HG03442 (cell line): ENCODE measurements around the gene CHN2.

Experiments
- ATAC-seq: cut with Tn5 transposase; IDR thresholded peaks from one replicate; pipeline ENCODE4 v1.9.1; 2021; ENCODE audit warnings: mild to moderate bottlenecking, moderate library complexity; ENCODE audit not compliant: unreplicated experiment

Gene CHN2

DNA sequence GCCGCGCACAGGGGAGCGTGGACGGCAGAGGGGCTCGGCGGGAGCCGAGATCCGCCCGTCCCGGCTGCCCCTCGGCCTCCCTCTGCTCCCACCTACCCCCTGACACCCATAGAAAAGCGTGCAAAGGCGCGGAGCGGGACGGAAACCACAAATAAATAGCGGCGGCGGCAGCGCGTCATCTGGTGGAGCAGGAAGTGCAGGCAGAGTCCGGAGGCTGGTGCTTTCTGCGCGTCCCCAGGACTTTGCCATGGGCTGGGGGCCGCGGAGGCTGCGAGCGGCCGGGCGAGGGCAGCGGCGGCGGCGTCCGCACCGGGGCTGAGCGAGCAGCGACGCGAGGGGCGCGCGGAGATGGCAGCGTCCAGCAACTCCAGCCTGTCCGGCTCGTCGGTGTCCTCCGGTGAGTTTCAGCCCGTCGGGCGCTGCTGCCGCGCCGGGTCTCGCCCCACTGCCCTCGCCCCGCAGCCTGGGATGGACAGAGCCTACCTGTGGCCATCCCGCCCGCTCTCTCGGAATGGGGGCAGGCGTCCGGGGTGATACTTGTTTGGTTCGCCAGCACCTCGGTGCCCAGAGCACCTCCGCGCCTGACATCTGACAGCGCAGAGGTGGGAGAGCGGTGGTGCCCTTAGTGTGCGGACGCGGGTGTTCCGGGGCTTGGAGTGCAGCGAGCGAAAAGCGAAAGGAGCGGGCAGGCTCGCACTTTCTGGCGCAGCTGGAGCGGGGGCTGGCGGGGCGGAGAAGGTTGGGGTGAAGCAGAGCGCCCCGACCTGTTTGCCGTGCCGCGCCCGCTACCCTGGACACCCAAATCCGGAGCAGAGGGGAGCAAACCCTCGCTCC lies at the start of gene CHN2:
CHN2 (plus strand) TSS at position 182 of the 834 bp plus-strand sequence.
- no peak for ATAC-seq

DNA sequence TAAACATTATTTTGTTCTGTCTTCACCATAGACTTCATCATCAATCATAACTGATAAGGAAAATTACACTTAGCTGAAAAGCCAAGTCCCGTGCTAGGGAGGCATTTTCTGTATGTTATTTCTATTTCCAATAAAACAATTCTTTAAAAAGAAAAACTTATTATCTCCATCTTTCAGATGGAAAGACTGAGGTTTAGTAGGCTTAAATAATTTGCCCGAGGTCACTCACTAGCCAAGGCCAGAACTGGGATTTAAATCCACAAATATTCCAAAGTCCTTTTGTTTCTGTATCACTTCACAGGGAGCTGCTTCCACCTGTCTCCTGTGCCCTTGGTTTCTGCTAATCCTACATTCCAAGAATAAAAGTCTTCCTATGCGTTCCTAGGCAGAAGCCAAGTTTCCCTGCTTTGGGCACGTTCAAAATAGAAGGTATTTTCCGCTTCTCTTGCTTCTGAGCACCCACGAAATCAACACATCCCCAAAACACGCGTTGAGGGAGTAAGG lies 49.0 kb upstream of the CHN2 start:
- ATAC-seq = no peak

DNA sequence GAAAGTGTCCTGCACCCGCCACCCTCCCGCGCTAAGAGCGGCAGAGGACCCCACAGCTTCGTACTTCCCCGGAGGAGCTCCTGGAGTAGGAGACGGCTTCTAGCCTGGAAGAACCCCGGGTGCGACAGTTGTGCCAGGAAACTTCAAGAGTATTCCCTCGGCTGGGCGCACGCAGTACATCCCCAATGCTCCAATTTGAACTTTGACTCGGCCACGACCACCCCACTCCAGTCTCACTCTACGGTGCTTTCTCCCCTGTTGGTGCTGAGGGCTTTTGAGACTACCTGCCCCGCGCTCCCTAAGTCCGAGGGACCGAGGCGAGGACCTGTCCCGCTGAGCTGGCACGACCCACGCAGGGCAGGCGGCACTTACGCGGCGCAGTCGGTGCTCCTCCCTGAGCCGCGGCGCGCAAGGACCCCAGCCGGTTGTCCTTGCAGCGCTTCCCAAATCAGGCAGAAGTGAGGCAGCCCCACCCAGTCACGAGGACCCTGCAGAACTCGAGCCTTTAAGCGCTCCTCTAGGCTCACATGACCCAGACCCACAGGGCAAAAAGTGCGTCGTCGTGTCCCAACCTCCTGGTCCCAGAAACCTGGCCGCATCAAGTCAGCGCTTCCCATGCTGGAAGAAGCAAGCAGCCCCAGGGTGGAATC lies 48.4 kb upstream of the CHN2 start, which contains the start of gene CPVL:
CPVL (minus strand) TSS at position 481 of the 650 bp plus-strand sequence. CDS start 25,476 bp downstream, outside the sequence.
- no peak for ATAC-seq

DNA sequence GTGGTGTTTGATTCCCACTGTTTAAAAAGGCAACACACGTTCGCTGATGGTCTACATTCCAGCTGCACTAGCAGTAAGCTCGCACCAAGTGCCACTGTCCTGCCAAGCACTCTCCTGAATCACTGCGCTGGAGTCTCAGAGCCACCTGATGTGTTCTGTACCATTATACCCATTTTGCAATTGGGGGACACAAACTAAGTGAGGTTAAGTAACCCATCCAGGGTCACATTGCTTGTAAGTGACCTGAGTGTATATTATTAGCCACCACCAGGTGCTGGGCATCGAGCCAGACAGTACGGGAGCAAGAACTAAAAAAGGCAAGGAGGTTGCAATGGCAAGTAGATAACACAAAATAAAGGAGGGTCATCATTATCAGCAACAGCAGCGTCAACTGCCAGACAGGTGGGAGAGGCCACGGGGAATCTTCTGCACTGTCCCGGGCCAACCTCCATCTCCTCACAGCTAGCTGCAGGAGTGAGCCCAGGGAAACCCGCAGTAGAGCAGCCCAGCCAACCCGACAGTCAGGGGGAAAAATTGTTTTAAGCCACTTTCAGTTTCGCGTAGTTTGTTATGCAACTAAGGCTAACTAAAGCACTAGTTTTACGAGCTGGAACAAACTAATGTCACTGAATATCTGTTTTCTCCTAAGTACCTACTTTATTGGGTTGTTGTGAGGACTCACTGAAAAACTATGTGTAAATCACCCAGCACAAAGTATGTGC lies 47.5 kb upstream of the CHN2 start:
- ATAC-seq = no peak

DNA sequence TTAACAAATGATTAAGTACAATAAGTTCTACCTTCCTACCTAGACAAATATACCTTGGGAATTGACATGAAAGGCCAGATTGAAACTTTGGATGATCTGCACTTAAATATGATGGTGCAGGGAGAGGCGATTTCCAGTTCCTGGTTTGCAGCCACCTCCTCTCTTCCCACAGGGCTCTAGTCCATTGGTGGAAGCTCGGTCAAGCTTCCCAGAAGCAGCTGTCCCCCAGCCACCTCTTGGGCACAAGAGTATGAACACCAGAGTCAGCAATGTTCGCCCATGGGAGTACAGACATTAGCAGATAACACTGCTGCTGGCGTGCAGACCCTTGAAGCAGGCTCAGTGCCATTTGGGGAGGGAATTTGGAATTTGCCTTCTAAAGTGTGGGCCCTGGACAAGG lies 46.8 kb upstream of the CHN2 start:
- no peak for ATAC-seq

DNA sequence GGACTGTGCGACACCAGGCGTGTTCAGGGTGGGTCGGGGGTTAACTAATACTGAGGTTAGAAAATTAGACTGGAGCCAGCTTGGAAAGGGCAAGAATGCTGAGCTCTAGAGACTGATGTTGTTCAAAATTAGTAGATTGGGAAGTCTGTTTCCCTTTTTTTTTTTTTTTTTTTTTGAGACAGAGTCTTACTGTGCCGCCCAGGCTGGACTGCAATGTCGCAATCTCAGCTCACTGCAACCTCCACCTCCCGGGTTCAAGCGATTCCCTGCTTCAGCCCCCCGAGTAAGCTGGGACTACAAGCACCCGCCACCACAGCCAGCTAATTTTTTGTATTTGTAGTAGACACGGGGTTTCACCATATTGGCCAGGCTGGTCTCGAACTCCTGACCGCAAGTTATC lies 45.5 kb upstream of the CHN2 start:
- no peak for ATAC-seq

DNA sequence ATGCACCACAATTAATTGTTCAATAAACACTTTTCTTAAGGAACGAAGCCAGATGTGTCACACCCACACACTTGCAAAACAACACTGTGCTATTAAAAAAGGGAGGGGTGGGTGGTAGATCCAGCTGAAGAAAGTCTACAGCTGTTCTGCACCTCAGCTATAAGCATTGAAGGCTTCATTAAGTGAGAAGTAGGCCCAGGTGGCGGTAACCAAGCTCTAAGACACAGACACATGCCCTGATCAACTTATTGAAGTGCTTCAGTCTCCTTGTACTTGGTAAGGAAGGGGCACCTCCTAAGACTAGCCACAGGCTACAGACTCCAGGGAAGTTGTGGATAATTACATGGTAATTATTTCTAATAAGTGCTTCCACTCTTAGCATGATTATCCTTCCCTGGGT lies 43.7 kb upstream of the CHN2 start:
- ATAC-seq = no peak

DNA sequence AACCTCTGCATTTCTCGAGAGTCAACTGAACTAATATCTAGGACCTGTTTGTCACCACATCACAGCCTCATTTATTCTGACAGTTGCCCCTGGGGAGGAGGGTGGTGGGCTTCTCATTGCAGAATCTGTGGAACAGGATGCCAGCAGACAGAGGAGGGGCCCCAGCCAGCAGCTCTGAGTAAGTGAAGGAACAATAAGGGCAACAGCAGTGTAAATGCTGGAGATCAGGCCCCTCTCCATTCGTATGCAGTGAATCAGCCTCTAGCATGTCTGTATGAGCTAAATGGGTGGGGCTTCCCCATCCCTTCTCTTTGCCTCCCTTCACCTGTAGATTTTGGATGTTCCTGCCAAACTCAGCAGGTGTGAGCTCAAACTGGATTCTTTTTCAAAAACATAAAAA lies 40.5 kb upstream of the CHN2 start:
- no peak for ATAC-seq

DNA sequence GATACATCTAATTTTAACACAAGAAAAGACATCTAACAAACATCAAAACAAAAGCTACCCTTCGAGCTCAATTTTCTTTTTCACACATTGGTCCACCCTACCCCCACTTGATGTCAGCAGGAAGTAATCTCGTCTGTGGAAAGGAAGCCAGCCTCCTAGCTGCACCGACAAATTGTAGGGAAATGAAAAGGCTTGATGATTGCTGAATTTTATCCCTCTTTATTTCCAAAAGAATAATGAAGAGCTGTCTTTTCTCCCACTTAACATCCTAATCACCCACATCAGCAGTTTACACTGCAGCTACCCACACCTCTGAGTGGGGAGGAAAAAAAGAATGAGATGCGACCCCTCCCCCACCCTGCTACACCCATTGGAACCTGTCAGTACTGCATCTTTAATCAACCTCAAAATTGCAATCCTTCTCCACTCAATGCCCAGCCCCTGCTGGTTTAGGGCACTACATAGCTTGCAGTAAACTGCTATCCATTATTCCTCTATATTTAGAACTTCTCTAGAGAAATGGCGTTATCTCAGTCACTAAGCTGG lies 37.6 kb upstream of the CHN2 start:
- no peak for ATAC-seq

DNA sequence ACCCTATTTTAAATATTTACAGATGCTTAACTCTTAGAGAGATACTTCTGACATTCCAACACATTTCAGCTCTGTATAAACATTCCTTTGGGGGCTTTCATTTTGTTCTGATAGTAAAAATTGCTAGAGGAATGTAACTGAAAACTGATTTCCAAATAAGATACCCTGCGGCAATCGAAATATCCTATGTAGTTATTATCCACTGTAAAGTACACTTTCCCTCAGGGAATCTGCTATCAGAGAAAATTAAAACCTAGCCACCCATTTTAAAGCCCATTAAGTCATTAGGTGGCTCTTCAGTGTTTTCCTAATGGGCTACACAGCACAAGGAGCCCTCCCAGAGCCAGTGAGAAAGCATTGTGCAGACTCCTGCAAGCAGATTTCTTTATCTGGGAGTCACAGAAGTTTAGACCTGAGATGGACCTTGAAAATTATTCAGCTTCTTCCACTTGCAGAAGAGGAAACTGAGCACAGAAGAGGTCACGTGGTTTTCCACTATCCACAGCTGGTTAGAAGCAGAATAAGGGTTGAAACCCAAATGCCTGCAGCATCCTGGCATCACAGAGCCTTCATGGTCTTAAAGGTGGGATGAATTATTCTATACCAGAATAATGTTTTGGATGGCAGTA lies 35.7 kb upstream of the CHN2 start:
- ATAC-seq = no peak

DNA sequence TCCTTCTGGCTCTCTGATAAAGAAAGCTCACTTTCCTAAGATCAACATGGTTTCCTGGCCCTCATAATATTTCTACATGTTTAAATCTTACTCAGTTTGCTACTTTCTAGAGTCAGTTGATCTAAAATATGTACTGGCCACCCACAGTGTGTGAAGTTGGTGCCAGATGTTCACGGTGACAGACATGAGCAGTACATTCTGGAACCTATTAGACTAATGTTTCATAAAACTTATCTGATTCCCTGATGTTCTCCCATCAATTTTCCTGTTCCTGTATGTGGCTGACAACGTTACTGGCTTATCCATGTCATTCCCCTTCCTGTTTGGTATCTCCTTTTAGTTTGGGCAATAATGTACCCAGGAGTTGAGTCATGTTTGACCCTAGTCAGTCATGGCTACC lies 34.5 kb upstream of the CHN2 start:
- no peak for ATAC-seq

DNA sequence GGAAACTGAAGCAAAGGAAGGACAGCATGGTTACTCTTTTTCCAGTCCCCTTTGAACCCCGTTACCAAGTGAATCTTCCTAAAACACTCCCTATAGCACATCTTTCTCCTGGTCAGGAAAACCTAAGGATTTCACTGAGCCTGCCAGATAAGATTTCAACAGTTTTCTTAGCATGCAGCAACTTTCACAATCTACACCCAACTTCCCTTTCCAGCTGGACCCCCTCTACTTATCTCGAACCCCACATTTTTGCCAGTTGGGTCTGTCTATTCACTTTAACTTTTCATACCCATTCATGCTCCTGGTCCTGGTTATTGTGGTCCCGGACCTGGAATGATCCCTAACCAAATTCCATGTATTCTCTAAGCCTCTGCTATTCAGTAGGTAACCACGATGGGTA lies 33.3 kb upstream of the CHN2 start:
- no peak for ATAC-seq

DNA sequence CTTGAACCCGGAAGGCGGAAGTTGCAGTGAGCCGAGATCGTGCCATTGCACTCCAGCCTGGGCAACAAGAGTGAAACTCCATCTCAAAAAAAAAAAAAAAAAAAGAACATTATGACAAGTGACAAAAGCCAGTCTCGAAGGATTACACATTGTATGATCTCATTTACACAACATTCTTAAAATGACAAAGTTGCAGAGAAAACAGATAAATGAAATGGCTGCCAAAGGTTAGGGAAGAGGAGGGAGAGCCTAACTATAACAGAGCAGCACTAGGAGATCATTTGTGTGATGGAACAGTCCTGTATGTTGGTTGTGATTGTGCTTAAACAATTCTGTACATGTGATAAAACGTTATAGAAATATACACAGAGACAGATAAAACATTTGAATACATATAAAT lies 32.0 kb upstream of the CHN2 start:
- no peak for ATAC-seq

DNA sequence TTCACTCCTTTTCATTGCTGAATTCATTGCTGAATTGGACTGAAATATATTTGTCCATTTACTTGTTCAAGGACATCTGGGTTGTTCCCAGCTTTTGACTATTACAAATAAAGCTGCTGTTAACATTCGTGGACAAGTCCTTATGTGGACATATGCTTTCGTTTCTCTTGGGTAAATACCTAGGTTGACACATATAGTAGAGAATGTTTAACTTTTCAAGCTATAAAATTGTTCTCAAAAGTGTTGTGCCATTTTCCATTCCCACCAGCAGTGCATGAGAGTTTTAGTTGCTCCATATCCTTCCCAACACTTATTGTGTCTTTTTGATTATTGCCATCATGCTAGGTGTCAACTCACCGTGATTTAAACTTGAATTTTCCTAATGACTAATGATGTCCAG lies 30.7 kb upstream of the CHN2 start:
- no peak for ATAC-seq

DNA sequence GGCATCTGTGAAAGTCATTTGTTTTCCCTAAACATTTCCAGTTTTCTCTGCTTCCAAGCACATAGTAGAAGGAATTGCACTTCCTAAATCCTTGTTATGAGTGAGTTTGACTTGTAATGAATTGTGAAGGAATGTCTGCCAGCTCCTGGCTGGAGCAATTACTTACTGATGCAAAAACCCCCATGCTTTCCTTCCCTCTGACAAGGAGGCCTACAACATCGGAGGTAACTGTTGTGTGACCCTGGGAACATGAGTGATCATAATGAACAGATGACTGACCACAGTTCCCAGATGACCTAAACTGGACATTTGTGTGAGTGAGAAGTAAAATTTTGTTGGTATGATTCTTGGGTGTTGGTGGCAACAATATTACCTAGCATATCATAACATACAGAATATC lies 26.9 kb upstream of the CHN2 start:
- ATAC-seq = no peak

DNA sequence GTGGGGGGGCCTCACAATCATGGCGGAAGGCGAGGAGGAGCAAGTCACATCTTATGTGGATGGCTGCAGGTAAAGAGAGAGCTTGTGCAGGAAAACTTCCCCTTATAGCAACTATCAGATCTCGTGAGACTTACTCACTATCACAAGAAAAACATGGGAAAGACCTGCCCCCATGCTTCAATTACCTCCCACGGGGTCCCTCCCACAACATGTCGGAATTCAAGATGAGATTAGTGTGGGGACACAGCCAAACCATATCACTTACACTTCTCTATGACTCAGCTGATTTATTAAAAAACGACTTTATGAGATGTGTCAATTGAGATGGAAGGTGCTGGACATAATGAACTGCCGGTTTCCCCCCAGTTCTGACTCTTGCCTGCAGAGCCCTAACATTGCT lies 23.8 kb upstream of the CHN2 start:
- ATAC-seq = no peak

DNA sequence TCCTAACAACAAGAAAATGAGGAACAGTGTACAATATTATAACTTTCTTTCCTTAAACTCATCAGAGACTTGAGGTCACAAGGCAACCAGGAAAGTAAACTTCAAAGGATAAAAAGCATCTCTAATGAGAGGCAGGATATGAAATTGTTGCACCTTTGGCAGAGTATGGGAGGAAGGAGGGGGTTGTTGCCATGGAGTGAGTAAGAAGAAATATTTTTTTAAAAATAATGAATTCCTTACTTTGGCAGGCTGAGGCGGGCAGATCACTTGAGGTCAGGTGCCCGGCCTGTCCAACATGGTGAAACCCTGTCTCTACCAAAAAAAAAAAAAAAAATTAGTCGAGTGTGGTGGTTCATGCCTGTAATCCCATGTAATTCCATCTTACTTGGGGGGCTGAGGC lies 21.1 kb upstream of the CHN2 start:
- no peak for ATAC-seq

DNA sequence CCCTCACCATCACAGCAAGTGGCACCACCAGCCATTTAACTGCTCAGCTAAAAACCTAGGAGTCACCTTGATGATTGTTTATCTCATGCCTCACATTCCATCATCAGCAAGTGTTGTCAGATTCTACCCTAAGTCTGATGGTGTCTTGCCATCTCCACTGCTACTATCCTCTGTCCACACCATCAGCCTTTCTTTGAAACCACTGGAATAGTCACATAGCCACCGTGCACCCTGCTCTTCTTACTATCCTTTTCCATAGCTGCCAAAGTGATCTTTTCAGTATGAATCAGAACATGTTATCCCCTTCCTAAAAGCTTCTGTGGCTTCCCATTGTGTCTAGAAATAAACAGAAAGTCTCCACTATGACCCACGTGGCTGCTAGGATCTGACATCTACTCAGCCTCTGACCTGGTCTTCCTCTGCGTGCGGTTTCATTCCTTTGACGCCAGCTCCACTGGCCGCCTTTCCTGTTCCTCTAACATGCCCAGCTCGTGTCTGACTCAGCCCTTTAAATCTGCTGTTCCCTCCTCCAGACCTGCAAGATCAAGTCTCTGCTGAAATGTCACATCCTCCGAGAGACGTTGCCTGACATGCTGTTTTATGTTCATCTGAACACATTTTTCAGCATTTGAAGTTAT lies 16.5 kb upstream of the CHN2 start:
- ATAC-seq = no peak

DNA sequence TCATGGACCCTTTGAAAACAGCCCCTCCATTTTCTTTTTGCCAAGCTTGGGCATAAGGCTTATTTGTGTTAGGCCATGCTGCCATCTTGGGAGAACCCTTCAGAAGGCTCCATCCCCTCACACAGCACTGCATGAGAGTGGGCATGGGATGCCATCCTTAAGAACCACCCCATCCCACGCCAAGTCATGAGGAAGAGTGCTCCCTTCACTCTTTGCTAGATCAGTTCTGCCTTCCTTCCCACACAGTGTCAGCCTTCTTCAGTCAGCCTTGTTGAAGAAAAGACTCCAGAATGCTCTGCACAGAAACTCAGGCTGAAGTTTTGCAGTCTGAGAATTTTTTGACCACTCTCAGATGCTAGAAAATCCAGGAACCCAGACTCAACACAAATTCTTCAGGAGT lies 15.5 kb upstream of the CHN2 start:
- no peak for ATAC-seq

DNA sequence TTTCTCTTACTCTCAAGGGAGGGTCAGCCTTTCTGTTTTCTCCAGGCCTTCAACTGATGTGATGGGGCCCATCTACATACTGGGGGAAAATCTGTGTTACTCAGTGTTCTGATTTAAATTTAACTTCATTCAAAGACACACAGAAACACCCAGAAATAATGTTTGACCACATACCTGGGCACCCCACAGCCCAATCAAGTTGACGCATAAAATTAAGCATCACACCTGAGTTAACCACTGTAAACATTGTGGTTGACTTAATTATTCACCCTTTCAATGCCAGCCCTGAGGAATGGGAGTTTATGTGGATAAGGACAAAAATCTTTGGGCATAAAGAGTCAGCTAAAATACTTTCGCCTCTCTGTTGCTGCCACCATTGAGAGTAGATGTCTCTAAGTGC lies 10.0 kb upstream of the CHN2 start:
- ATAC-seq = no peak
